ENCODE measurements around the gene CREB3.

The CREB3 gene

GRCh38 chr9:35728041-35728971 is 4.2 kb upstream of the CREB3 start:
- peak; percentile 43 to 50 for DNase-seq

DNA sequence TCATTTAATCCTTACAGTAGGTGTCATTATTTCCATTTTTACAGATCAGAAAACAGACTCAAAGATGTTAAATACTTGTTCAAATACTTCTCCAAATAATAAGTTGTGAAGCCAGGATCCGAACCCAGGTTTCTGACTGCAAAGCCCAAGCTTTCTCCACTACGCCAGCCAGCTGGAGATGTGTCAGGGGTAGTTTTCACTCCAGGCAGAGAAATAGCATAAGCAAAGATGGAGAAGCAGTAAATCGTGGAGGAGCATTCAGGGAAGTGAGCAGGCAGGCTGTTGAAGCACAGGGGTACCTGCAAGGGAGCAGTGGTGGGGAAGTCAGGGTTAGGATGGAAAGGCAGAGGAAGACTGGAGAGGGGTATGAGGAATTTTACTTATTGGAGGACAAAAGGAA is 3.4 kb upstream of the CREB3 start:
- DNase-seq, result no peak

- DNase-seq, result peak; percentile 54 to 60
Observed at GRCh38 chr9:35729700-35730485, 2.6 kb upstream of the CREB3 start.

- DNase-seq, result no peak
Observed at GRCh38 chr9:35730486-35730854, 2.0 kb upstream of the CREB3 start.

DNA sequence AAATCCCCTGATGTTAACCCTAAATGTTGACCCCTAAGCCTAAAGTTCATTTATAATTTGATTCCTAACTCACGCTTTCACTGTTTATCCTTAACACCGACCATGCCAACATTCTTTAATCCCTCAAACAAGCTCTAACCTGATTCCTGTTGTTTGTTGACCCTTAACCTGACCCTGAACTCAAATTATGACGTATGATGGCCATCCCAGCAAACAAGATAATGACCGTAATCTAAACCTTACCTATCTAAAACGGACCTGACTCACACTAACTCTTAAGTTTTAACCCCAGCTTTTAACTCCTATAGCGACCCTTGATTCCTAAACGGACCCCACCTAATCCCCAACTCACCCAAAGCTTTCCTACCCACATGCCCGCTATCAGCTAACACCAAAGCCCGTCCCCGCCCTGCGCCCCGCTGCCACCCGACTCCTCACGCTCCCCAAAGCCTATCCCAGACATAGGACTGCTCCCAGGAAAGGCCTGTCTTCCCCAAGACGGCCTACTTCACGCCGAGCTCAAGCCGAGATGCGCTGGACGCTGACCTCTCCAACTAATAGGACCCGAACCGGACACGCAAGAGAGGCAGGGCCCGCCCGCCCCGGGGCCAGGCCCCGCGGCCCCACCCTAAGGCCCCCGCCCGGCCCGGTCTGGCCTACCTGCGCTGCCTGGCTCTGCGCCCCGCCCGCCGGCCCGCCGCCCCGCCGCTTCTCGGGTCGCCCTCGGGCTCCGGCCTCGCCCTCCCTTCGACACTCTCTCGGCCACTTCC is 866 bp upstream of the CREB3 start:
- DNase-seq, result no peak

- peak in 1 of 2 donors; percentile 44 for DNase-seq
Observed at GRCh38 chr9:35732800-35733541, 505 bp downstream of the CREB3 start.

GRCh38 chr9:35734096-35734495 is 1.6 kb downstream of the CREB3 start:
- DNase-seq, result no peak

DNA sequence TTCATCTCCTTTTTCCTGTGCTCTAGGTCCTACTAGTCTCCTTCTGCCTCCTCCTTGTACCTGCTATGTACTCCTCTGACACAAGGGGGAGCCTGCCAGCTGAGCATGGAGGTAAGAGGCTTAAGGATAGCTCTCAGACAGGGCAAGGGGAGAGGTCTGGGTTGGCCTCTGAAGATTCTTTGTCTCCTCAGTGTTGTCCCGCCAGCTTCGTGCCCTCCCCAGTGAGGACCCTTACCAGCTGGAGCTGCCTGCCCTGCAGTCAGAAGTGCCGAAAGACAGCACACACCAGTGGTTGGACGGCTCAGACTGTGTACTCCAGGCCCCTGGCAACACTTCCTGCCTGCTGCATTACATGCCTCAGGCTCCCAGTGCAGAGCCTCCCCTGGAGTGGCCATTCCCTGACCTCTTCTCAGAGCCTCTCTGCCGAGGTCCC is 3.8 kb downstream of the CREB3 start:
- peak; percentile 74 to 83 for DNase-seq

DNA sequence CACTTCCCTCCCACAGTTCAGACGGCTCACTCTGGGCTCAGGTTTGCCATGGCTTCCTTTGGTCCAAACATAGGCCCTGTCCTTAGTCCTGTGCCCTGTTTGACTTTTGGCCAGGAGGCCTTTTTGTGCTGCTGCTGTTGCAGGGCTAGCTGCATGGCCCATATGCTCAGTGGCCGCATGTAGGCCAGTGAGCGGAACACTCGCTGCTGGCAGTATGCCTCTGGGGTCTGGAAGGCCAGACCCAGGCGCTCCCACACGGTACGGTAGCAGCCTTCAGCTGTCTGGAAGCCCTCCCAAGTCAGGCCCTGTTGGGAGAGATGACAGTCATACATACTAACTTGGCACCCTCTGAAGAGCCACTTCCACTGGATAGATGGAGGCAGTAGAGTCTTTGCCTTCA is 4.7 kb downstream of the CREB3 start:
- DNase-seq, result no peak

DNA sequence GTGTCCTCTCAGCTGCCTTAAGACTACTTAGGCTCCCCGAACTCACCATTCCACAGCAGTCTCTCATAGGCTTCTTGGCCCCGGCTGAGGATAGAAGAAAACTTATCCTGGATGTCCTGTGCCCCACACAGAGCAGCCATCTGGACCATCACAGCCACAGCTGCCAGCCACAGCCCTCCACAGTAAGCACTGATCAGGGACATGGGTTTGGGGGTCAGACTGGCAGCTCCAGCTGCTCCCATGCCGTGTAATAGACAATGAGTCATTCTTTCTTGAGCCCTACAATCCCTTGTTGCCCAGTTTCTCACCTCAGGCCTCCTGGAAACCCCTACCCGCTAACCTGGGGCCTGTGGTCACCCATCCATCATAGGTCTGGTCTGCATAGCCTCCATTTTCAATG is 5.7 kb downstream of the CREB3 start:
- no peak for DNase-seq

DNA sequence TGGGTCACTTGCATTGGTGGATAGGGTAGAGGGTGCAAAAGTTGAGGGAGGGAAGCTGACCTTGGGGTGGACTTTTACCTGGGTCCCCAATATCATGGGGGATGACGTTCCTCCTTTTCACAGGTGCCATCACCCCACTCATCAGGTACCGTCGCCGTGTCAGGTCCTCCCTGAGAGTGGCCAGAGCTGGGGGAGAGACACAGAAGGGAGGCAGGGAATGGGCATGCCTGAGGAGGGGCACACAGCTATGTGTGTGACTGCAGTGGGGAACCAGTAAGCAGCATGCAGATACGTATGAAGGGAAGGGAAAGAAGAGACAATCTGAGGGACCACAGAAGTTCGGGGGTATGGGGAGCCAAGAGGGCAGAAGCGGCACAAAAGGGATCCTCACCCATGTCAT is 6.5 kb downstream of the CREB3 start:
- DNase-seq, result no peak

DNA sequence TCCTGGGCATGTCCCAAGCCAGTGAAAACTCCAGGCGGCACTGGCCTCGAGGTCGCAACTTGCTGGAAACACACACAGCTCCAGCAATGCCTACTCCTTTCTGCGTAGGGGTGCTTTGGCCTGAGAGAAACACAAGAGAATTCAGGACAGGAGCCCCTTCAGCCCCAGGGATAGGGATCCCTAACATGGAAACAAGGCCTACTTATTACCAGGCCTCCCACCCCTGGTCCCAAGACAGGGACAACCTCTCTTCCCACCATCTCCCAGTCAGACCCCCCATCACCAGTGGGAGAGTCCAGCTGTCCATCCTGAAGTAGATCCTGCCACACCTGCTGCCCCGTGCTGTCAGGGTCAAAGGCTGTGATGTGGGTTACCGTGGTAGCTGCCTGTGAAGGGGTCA is 7.8 kb downstream of the CREB3 start:
- no peak for DNase-seq

DNA sequence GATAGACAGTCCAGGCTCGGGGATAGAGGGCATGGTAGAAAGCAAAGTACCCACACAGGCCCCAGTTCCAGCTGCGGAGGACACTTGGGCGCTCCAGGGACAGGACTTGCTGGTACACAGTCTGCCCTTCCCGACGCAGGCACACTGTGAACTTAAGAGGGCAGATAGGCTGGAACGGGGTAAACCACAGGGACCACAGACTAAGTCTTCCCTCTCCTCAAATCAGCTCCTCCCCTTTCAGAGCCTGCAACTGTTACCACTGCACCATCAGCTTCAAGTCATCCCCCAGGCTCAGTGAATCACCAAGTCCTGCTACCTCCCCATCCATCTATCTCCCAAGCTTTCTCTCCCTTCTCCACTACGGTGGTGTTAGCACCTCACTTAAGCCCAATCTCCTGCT is 9.3 kb downstream of the CREB3 start:
- DNase-seq, result peak in 1 of 2 donors; percentile 20

GRCh38 chr9:35743452-35743851 is 11.0 kb downstream of the CREB3 start:
- DNase-seq, result no peak

- DNase-seq, result no peak
Observed at GRCh38 chr9:35743880-35744518, 11.5 kb downstream of the CREB3 start.

DNA sequence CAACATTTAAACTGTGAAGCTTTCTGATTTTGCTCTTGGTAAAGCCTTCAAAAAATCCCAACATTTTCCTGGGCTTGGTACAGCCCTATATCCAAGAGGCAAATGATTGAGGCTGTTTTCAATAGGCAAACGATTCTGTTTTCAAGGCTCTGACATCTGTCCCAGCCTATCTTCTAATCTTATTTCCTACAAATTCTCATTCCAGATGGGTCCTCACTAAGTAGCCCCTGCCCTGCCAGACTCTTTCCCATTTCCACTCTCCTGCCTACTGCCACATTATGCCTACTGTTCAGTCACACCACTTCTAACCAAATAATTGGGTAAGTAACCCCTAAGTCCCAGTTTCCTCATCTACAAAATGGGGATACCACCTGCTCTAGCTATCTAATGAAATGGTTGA is 13.1 kb downstream of the CREB3 start:
- DNase-seq, result no peak

GRCh38 chr9:35746583-35746982 is 14.1 kb downstream of the CREB3 start:
- no peak for DNase-seq

GRCh38 chr9:35748242-35748857 is 15.9 kb downstream of the CREB3 start:
- peak in 1 of 2 donors; percentile 8 for DNase-seq

- peak; percentile 59 to 76 for DNase-seq
Observed at GRCh38 chr9:35748858-35749514, 16.5 kb downstream of the CREB3 start, which contains the start of the genes GBA2 and RGP1. Gene GBA2 (minus strand): TSS chr9:35749228. CDS start chr9:35748704, 524 bp downstream. Gene RGP1 (plus strand): TSS chr9:35749287. CDS start chr9:35749756, 469 bp downstream.

DNA sequence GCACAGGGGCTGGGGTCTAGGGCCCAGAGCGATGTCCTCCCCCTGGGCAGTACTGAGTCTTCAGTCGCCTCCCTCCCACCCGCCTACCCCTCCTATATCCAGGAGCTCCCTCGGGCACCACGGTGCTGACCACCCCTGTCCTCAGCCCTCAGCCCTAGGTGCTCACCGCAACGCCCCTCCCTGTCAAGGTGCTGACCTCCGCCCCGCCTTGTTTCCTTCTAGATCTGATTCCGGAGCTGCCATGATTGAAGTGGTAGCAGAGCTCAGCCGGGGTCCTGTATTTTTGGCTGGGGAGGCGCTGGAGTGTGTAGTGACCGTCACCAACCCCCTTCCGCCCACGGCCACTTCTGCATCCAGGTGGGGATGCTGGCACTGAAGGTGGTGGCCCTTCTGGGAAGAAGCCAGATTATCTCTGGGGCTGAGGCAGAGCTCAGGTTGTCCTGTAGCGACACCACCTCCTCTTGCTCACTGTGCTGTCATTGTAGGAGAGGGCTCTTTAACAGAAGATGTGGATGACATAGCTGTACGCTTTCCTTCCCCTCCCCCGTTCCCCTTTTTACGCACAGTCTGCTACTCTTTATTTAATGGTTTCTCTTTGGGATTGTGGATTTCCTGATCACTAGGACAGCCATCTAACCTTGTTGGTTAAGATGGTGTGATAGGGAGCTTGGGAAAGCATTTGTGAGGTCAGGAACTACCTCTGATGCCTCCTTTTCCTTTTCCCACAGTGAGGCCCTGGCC is 17.2 kb downstream of the CREB3 start:
- peak in 1 of 2 donors; percentile 61 for DNase-seq
